ENCODE data around the gene MX1.

- no peak for TF ChIP-seq CTCF (conservative IDR thresholded peaks at IDR 0.05; ENCODE audit: low read depth in 2 of 2)
- no peak for TF ChIP-seq POLR2AphosphoS5 (IDR thresholded peaks at IDR 0.05; ENCODE audit: low read depth)
- TF ChIP-seq REST (IDR thresholded peaks at IDR 0.05; ENCODE audit: unreplicated experiment): no peak
- TF ChIP-seq NANOG (IDR thresholded peaks at IDR 0.05; ENCODE audit: borderline replicate concordance): no peak
- TF ChIP-seq EZH2phosphoT487 (IDR thresholded peaks at IDR 0.05; ENCODE audit: unreplicated experiment): no peak
- TF ChIP-seq EZH2 (IDR thresholded peaks at IDR 0.05; ENCODE audit: low read depth, unreplicated experiment): no peak
- no peak for TF ChIP-seq CREB1 (CRISPR knock-in tag; IDR thresholded peaks at IDR 0.05; ENCODE audit: low read depth)
- TF ChIP-seq ZNF114 (CRISPR knock-in tag; IDR thresholded peaks at IDR 0.05): no peak
- no peak for TF ChIP-seq JUNB (IDR thresholded peaks at IDR 0.05; ENCODE audit: unreplicated experiment)
These were observed 55.2 kb downstream of the MX1 start for GRCh38 chr21:41481191-41481590.
